ENCODE data around the gene AP1G1. TPM values are rescaled to one million over a fixed set of nuclear protein-coding genes. Genes with fewer than 3 reads are reported as not detected.

Gene AP1G1
- total RNA-seq, 1 experiment from 2014 or later: 51.2 TPM

- ChIA-PET POLR2A (ENCODE audit: unreplicated experiment) (no interaction called here), CTCF (no interaction called here)
- H3K9me2 ChIP-seq (replicated peaks; ENCODE audit: low read length): no peaks in the 10 kb centered on the region
- DNase-seq (peak; percentile 57), ATAC-seq (no peak)
- BruUV-seq (replicated peaks): no TSS peak
- H3K27ac ChIP-seq (ENCODE audit: low read length): no peak overlapping the region
- no peaks in the 10 kb centered on the region for H3K9me3 ChIP-seq (ENCODE audit: low read length)
- no peak overlapping the region for H2AFZ ChIP-seq (ENCODE audit: low read length)
- no peaks in the 10 kb centered on the region for H3K79me2 ChIP-seq (ENCODE audit: low read length)
- no peaks in the 10 kb centered on the region for H4K20me1 ChIP-seq (ENCODE audit: low read length)
- H3F3A ChIP-seq (ENCODE audit: low read length, unreplicated experiment): no peaks in the 10 kb centered on the region
- intact Hi-C loops (cut with micrococcal nuclease): loop anchor here (10.0 kb wide), 1 partner anchor 72 kb away; no protein-coding TSS in a partner anchor
- no peaks in the 10 kb centered on the region for H3K4me1 ChIP-seq (ENCODE audit: insufficient read depth, low read length)
- no peak overlapping the region for H3K4me2 ChIP-seq (ENCODE audit: low read length)
- H3K36me3 ChIP-seq (ENCODE audit: low read depth, low read length): peaks cover 26% of the 10 kb centered on the region
- H3K9ac ChIP-seq (ENCODE audit: low read length): no peak overlapping the region
- TF ChIP-seq CTCF (conservative IDR thresholded peaks at IDR 0.05; ENCODE audit: low read depth, low read length) (peak; percentile 70), EZH2phosphoT487 (IDR thresholded peaks at IDR 0.05; ENCODE audit: borderline replicate concordance, low read length) (no peak)
- H3K27me3 ChIP-seq (ENCODE audit: low read length): no peaks in the 10 kb centered on the region
- no peak overlapping the region for H3K4me3 ChIP-seq (ENCODE audit: low read length)
Observed at GRCh38 chr16:71746442-71747046, 62.1 kb downstream of the AP1G1 start.

GRCh38 chr16:71738855-71739254 lies 69.8 kb downstream of the AP1G1 start:
- POLR2A ChIA-PET (ENCODE audit: unreplicated experiment): no interaction called here
- no peaks in the 10 kb centered on the region for H3K9me3 ChIP-seq (ENCODE audit: low read length)
- no peak overlapping the region for H3K4me2 ChIP-seq (ENCODE audit: low read length)
- TF ChIP-seq EZH2phosphoT487 (IDR thresholded peaks at IDR 0.05; ENCODE audit: borderline replicate concordance, low read length): no peak
- TF ChIP-seq CTCF (conservative IDR thresholded peaks at IDR 0.05; ENCODE audit: low read depth, low read length): no peak
- TF ChIP-seq EZH2 (IDR thresholded peaks at IDR 0.05; ENCODE audit: low read length, unreplicated experiment): no peak
- no peaks in the 10 kb centered on the region for H3K4me1 ChIP-seq (ENCODE audit: insufficient read depth, low read length)
- peaks cover 32% of the 10 kb centered on the region for H3K36me3 ChIP-seq (ENCODE audit: low read depth, low read length)
- no peaks in the 10 kb centered on the region for H3F3A ChIP-seq (ENCODE audit: low read length, unreplicated experiment)
- H3K4me3 ChIP-seq (ENCODE audit: low read length): no peak overlapping the region
- H3K9ac ChIP-seq (ENCODE audit: low read length): no peak overlapping the region
- no peaks in the 10 kb centered on the region for H3K9me2 ChIP-seq (replicated peaks; ENCODE audit: low read length)
- intact Hi-C loops (cut with micrococcal nuclease): no loop called here
- H2AFZ ChIP-seq (ENCODE audit: low read length): no peak overlapping the region
- no TSS peak for BruUV-seq (replicated peaks)
- CTCF ChIA-PET: no interaction called here
- no peak for ATAC-seq
- H3K27ac ChIP-seq (ENCODE audit: low read length): no peak overlapping the region
- H4K20me1 ChIP-seq (ENCODE audit: low read length): no peaks in the 10 kb centered on the region
- no peaks in the 10 kb centered on the region for H3K27me3 ChIP-seq (ENCODE audit: low read length)
- DNase-seq: no peak
- H3K79me2 ChIP-seq (ENCODE audit: low read length): no peaks in the 10 kb centered on the region

- BruUV-seq (replicated peaks): no TSS peak
- POLR2A ChIA-PET (ENCODE audit: unreplicated experiment): no interaction called here
- TF ChIP-seq CTCF (conservative IDR thresholded peaks at IDR 0.05; ENCODE audit: low read depth, low read length) (no peak), EZH2 (IDR thresholded peaks at IDR 0.05; ENCODE audit: low read length, unreplicated experiment) (no peak), EZH2phosphoT487 (IDR thresholded peaks at IDR 0.05; ENCODE audit: borderline replicate concordance, low read length) (no peak)
- Histone ChIP-seq H3F3A (ENCODE audit: low read length, unreplicated experiment) (no peaks in the 10 kb centered on the region), H3K4me3 (ENCODE audit: low read length) (no peak overlapping the region), H3K36me3 (ENCODE audit: low read depth, low read length) (peaks cover 45% of the 10 kb centered on the region), H4K20me1 (ENCODE audit: low read length) (no peaks in the 10 kb centered on the region), H3K79me2 (ENCODE audit: low read length) (no peaks in the 10 kb centered on the region), H2AFZ (ENCODE audit: low read length) (no peak overlapping the region), H3K4me1 (ENCODE audit: insufficient read depth, low read length) (no peaks in the 10 kb centered on the region), H3K9ac (ENCODE audit: low read length) (no peak overlapping the region), H3K9me3 (ENCODE audit: low read length) (no peaks in the 10 kb centered on the region), H3K4me2 (ENCODE audit: low read length) (no peak overlapping the region), H3K27me3 (ENCODE audit: low read length) (no peaks in the 10 kb centered on the region), H3K9me2 (replicated peaks; ENCODE audit: low read length) (no peaks in the 10 kb centered on the region), H3K27ac (ENCODE audit: low read length) (no peak overlapping the region)
- no peak for DNase-seq
- CTCF ChIA-PET: no interaction called here
- intact Hi-C loops (cut with micrococcal nuclease): no loop called here
- no peak for ATAC-seq
Observed at GRCh38 chr16:71737501-71737900, 71.1 kb downstream of the AP1G1 start.

Measured in PC-3 (cell line).